HCT116 (cell line): ENCODE results near the gene SSNA1. TPM values are rescaled to one million over a fixed set of nuclear protein-coding genes. Genes with fewer than 3 reads are reported as not detected.

Source experiments
- ATAC-seq: fragments of 200-7000 bp; cut with Tn5 transposase; 2 replicates; pipeline ENCODE4 v1.9.1; 2020; ENCODE audit warnings: mild to moderate bottlenecking, moderate library complexity
- BruUV-seq: library from RNA; stranded (reverse); fragments of 400-500 nt; replicated peaks from 2 replicates; lab custom pipeline; 2021; lab: Mats Ljungman, UMichigan
- CTCF ChIA-PET: fragments of 300-600 bp; sonication (Branson Sonifier 250); formaldehyde crosslinking; loops from one replicate; lab custom pipeline; 2021; ENCODE audit warnings: antibody characterized with exemption; lab: Charles Lee
- POLR2A ChIA-PET: fragments of 300-600, 350-600 bp; sonication (Branson Sonifier 250); formaldehyde crosslinking; loops from one replicate; lab custom pipeline; 2021; ENCODE audit warnings: antibody characterized with exemption; lab: Charles Lee
- RAD21 ChIA-PET, 2 experiments: fragments of 300-600 bp; sonication (Branson Sonifier 250); formaldehyde crosslinking; loops; one replicate each; lab custom pipeline; 2023; ENCODE audit warnings: low total read pairs in 2 of 2; ENCODE audit not compliant: uncharacterized antibody in 2 of 2, unreplicated experiment in 2 of 2, low non-redundant PET in 1 of 2; lab: Charles Lee
- DNase-seq: peaks from one replicate; pipeline ENCODE4 v3.0.0-alpha.2; 2010; ENCODE audit warnings: low read depth, low spot score
- H2AFZ ChIP-seq: fragments of 200-600 bp; shearing (Covaris generic), sonication (generic); 2 replicates; pipeline ENCODE4 v1.6.1; 2017; ENCODE audit warnings: low read depth, mixed run types, mixed read lengths, antibody characterized with exemption, low read length; ENCODE audit not compliant: poor library complexity, severe bottlenecking
- H3K27ac ChIP-seq: 2 replicates; pipeline ENCODE4 v1.5.1; 2012; ENCODE audit warnings: low read depth, low read length
- H3K27me3 ChIP-seq: fragments of 200-600 bp; sonication (generic); 2 replicates; pipeline ENCODE4 v1.6.1; 2016; ENCODE audit warnings: mixed run types, low read length, mixed read lengths; ENCODE audit not compliant: insufficient read depth
- H3K36me3 ChIP-seq, 2 experiments: fragments of 200-500 bp in 1 of 2; fragments of 200-600 bp in 1 of 2; sonication (Bioruptor generic) in 1 of 2; sonication (generic) in 1 of 2; 2 replicates each; pipeline versions ENCODE4 v1.5.1 to v1.6.1; 2014 to 2016; ENCODE audit warnings: low read length in 2 of 2, inconsistent platforms in 1 of 2, mixed read lengths in 1 of 2, mixed run types in 1 of 2; ENCODE audit not compliant: insufficient read depth in 2 of 2, control insufficient read depth in 1 of 2
- H3K4me1 ChIP-seq, 2 experiments: fragments of 200-600 bp in 1 of 2; sonication (generic) in 1 of 2; 2 replicates each; pipeline versions ENCODE4 v1.5.1 to v1.6.1; 2012 to 2017; ENCODE audit warnings: low read length in 2 of 2, inconsistent platforms in 1 of 2, mild to moderate bottlenecking in 1 of 2, mixed read lengths in 1 of 2, mixed run types in 1 of 2, moderate library complexity in 1 of 2; ENCODE audit not compliant: insufficient read depth in 2 of 2, control insufficient read depth in 1 of 2
- H3K4me2 ChIP-seq: fragments of 200-600 bp; sonication (generic); 2 replicates; pipeline ENCODE4 v1.6.1; 2017; ENCODE audit warnings: mixed run types, low read length, mixed read lengths
- H3K4me3 ChIP-seq, 2 experiments: fragments of 200-600 bp in 1 of 2; sonication (generic) in 1 of 2; replicated peaks in 1 of 2; 2 replicates each; pipeline ENCODE4 v1.5.1; 2011 to 2016; ENCODE audit warnings: low read length in 2 of 2, control low read depth in 1 of 2, low read depth in 1 of 2, mild to moderate bottlenecking in 1 of 2, mixed read lengths in 1 of 2, mixed run types in 1 of 2
- H3K79me2 ChIP-seq: fragments of 200-600 bp; sonication (generic); 2 replicates; pipeline ENCODE4 v1.6.1; 2017; ENCODE audit warnings: mild to moderate bottlenecking, mixed run types, low read length, moderate library complexity, mixed read lengths; ENCODE audit not compliant: insufficient read depth
- H3K9ac ChIP-seq: fragments of 200-600 bp; sonication (generic); 2 replicates; pipeline ENCODE4 v1.6.1; 2016; ENCODE audit warnings: low read length, mixed read lengths
- H3K9me2 ChIP-seq: fragments of 200-600 bp; sonication (generic), shearing (Covaris generic); 2 replicates; pipeline ENCODE4 v1.6.1; 2017; ENCODE audit warnings: mixed run types, mild to moderate bottlenecking, moderate library complexity; ENCODE audit not compliant: insufficient read depth
- H3K9me3 ChIP-seq, 2 experiments: fragments of 200-500 bp in 1 of 2; fragments of 200-600 bp in 1 of 2; sonication (Bioruptor generic) in 1 of 2; sonication (generic) in 1 of 2; 2 replicates each; pipeline ENCODE4 v1.6.1; 2014 to 2017; ENCODE audit warnings: low read length in 2 of 2, mixed read lengths in 2 of 2, inconsistent platforms in 1 of 2, low read depth in 1 of 2, mild to moderate bottlenecking in 1 of 2, mixed run types in 1 of 2, moderate library complexity in 1 of 2; ENCODE audit not compliant: control insufficient read depth in 1 of 2, insufficient read depth in 1 of 2
- H4K20me1 ChIP-seq: fragments of 200-600 bp; sonication (generic), shearing (Covaris generic); 2 replicates; pipeline ENCODE4 v1.6.1; 2017; ENCODE audit warnings: mixed run types, mild to moderate bottlenecking, moderate library complexity; ENCODE audit not compliant: insufficient read depth
- CEBPB ChIP-seq: IDR thresholded peaks from 2 replicates; pipeline ENCODE4 v1.6.1; 2012; ENCODE audit warnings: low read depth
- ELF1 ChIP-seq: IDR thresholded peaks from 2 replicates; pipeline ENCODE4 v1.6.1; 2012; ENCODE audit warnings: low read depth, borderline replicate concordance
- JUND ChIP-seq: IDR thresholded peaks from 2 replicates; pipeline ENCODE4 v1.6.1; 2012
- REST ChIP-seq: IDR thresholded peaks from 2 replicates; pipeline ENCODE4 v1.6.1; 2012; ENCODE audit warnings: low read depth
- SP1 ChIP-seq: IDR thresholded peaks from 2 replicates; pipeline ENCODE4 v1.6.1; 2012; ENCODE audit warnings: low read depth
- SRF ChIP-seq: IDR thresholded peaks from 2 replicates; pipeline ENCODE4 v1.6.1; 2012; ENCODE audit warnings: low read depth
- intact Hi-C: fragments of 100-400 bp; cut with micrococcal nuclease; formaldehyde crosslinking; loops from 2 replicates; pipeline ENCODE4 v1.10.0; 2022
- total RNA-seq: library from RNA; stranded (reverse); gene quantifications from one replicate; pipeline ENCODE4 v1.2.1, GENCODE V29; 2021; ENCODE audit not compliant: unreplicated experiment
- TF ChIP-seq, protein P1 (sequence below): IDR thresholded peaks from 2 replicates; pipeline ENCODE4 v1.6.1; 2012

Gene SSNA1
- total RNA-seq, 1 experiment from 2014 or later = 84.7 TPM

DNA sequence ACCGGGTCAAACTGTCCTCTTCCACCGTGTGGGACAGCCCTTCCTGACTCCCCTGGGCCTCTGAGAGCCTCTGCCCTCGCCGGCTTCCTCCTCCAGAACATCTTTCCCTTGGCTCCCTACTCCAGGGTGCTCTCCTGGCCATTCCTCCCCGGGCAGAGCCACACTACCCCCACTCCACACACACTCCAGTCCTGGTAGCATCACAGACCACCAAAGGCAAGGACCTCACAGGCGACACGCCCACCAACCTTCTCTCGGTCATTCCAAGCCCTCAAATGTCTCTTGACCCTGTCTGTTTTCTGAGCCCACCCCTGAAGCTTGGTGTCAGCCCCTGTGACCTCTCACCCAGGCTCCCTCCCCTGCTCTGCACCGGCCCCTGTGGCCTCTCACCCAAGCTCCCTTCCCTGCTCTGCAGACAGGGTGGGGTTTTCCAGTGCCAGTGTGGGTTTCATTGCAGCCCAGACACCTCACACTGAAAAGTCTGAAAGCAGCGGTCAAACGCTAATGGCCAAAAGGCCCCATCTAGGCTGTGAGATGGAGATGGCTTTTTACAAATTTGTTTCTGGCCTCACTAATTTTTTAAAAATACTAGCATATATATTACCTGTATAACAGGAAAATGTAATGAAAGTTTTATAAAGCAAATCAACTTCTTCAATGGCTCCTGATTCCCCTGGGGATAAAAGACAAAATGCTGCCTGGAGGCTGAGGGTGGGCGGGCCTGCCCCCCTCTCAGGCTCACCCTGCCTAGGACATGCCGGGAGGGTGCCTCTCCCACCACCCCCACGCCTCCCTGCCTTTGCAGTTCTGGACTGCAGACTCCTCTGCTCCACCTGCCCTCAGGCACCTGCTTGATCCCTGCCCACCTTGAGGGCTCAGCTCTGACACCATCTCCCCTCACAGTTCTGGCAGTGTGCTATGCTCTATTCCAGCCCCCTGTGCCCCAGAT, 29.1 kb upstream of the SSNA1 start:
- Histone ChIP-seq H3K4me2 (no peak overlapping the region), H3K9me3 (no peaks in the 10 kb centered on the region), H2AFZ (no peak overlapping the region), H3K4me3 (no peak overlapping the region), H3K27ac (no peak overlapping the region; the same call in 1 of the 2 replicates), H4K20me1 (no peaks in the 10 kb centered on the region), H3K9me2 (no peaks in the 10 kb centered on the region), H3K4me1 (peaks cover 7 to 53% of the 10 kb centered on the region in 2 experiments; a peak in 3 of 4 replicates), H3K27me3 (no peaks in the 10 kb centered on the region), H3K79me2 (no peaks in the 10 kb centered on the region), H3K9ac (no peak overlapping the region), H3K36me3 (no peaks in the 10 kb centered on the region)
- TF ChIP-seq SP1 (no peak), CEBPB (no peak), ELF1 (no peak), SRF (no peak), REST (no peak), JUND (no peak)
- TF ChIP-seq, protein P1, sequence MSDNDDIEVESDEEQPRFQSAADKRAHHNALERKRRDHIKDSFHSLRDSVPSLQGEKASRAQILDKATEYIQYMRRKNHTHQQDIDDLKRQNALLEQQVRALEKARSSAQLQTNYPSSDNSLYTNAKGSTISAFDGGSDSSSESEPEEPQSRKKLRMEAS = no peak
- ChIA-PET CTCF (no interaction called here), POLR2A (no interaction called here), RAD21 (no interaction called here)
- no TSS peak for BruUV-seq
- intact Hi-C loops = no loop called here
- no peak for ATAC-seq
- no peak for DNase-seq
